Hindlimb muscle (tissue), 1 donor: ENCODE results near the gene MAPK8IP1. TPM values are rescaled to one million over a fixed set of nuclear protein-coding genes. Genes with fewer than 3 reads are reported as not detected.

Experiments
- DNase-seq: peaks from one replicate; pipeline ENCODE4 v3.0.0-alpha.2; 2013
- polyA plus RNA-seq: library from polyadenylated mRNA; unstranded; fragments of 120-200 nt; gene quantifications from one replicate; pipeline ENCODE4 v1.2.1, GENCODE V29; 2013; ENCODE audit not compliant: insufficient read length

The MAPK8IP1 gene
- polyA plus RNA-seq, 1 donor: 50.0 TPM

DNA sequence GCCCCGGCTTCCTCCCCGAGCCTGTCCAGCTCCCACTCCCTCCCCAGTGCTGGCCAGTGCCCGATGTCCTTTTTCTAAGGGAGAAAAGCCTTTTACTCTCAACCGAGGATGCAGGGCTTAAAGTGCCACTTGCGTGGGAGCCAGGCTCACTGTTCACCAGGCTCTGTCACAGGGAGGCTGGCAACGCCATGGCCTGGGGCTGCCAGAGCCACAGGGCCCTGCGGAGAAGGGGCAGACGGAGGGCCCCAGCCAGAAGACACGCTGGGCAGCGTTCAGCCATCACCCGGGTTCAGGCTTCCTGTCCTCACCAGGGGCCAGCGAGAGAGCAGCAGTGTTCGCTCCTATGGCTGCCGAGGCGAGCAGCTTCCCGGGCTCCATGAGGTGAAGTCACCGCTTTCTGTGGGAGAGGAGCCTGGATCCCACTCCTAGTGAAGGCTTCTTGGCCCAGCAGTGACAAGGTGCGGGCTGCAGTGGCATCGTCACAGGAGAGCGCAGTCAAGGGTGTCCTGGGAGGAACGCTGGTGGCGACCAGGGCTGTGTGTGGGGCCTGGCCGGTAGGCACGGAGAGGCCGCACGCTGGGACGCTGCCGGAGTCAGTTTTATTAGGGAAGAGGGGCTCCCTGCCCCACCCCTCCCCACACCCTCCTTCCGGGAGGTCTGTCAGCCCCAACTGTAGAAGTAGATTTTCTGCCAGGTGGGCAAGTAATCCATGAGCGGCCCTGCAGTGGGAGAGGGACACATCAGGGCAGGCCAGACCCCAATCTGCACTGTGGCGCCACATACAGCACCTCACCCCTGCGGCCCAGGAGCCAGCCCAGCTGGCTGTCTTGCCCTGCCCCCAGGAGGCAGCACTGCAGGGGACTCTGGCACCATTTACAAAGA, 24.4 kb downstream of the MAPK8IP1 start:
- no peak for DNase-seq

DNA sequence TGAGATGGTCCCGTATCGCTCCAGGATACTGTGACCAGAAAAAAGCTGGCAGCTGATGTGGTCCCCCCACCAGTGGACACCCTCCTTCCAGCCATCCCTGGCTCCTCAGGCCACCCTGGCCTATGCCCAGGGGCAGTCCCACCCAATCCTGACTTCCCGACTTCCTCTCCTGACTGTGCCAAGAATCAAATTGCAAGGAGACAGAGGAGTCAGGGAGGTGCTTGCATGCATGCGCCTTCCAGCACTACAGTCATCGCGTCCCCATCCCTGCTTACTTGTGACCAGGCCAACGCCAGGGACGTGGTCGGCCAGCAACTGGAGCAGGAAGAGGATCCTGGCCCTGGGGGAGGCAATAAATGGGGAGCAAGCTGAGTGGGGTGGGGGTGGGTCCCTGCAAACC, 25.2 kb downstream of the MAPK8IP1 start:
- no peak for DNase-seq

DNA sequence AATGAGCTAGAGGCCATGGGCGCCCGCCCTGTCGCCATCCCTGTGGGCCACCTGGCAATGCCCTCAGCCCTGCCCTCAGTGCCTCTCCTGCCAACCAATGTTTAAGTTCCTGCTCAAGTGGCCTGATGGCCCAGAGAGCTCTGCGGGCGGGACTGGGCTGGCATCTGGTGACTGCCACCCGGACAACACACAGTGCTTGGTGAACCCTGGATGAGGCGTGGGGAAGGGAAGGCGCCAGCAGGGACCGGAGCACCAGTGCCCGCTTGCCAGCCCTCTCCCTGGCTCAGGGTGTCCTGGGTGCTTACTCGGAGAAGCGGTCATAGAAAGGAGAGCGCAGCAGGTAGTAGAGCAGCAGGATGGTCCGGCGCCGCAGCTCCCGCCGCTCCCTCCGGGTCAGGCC, 28.1 kb downstream of the MAPK8IP1 start:
- no peak for DNase-seq

DNA sequence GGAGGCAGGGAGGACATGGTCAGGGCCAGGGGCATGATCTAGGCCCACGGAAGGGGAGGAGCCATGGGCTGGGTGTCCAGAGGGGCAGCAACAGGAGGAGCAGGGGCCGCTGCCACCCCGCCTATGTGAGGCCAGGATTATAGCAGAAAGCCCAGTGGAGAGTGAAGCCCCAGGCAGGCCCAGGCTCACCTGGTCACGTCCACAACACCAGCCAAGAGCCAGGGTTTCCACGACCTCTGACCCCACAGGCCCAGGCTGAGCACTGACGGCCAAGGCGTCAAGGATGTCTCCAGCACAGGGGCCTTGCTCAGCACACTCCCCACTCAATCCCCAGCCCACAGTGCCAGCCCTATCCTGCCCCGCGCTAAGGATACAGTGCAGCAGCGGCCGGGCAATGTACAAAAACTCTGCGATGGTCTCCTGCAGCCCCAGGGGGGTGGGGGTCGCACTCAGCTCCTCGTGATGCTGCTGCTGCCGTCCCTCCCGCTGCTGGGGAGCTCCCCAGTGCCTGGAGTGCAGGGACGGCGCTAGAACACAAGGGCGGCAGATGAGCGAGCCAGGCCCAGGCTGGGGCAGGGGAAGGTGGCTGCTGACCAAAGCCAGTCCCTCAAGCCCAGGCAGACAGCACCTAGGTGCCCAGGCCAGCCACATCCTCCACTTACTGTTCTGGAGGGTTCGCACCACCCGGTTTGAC, 28.6 kb downstream of the MAPK8IP1 start:
- no peak for DNase-seq

DNA sequence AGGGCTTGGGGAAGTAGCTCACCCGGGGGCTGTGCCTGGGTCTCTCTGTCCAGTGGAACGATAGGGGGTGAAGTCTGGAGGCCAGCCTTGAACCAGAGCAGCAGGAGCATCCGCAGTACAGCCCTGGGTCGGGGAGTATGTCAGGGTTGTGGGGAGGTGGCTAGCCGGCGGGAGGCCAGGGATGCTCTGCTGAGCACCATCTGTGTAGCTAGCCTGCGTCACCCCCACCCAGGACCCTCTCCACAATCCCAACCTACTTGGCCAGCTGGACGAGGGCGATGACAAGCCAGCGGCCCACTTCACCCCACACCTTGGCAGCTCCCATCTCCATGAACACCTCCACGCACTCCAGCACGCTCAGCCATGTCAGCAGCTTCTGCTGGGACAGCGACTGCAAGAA, 30.0 kb downstream of the MAPK8IP1 start:
- DNase-seq: no peak

DNA sequence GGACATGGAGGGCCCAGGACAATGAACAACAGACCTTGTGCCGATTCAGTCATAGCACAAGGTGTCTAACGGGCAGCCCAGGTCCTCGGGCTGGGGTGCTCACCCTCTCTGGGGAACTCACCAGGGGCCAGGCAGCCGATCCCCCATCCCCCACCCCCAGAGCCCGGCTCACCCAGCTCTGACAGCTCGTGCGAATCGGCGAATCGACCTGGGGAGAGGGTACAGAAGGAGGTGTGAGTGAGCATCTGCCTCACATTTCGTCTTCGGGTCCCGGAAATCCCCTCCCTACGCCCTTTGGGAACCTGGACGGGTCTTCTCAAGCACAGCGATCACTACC, 31.8 kb downstream of the MAPK8IP1 start:
- no peak for DNase-seq

GRCh38 chr11:45917623-45918330, 32.3 kb downstream of the MAPK8IP1 start, which contains the start of gene PEX16:
TSS of gene PEX16 (minus strand) at chr11:45917877. CDS start at chr11:45917811, 66 bp downstream.
- DNase-seq: peak; percentile 98

GRCh38 chr11:45918331-45918941, 33.0 kb downstream of the MAPK8IP1 start:
- peak; percentile 55 for DNase-seq

- DNase-seq: no peak
These were observed 33.7 kb downstream of the MAPK8IP1 start for GRCh38 chr11:45918962-45919675.

- DNase-seq: no peak
These were observed 34.5 kb downstream of the MAPK8IP1 start for GRCh38 chr11:45919806-45920530.

DNA sequence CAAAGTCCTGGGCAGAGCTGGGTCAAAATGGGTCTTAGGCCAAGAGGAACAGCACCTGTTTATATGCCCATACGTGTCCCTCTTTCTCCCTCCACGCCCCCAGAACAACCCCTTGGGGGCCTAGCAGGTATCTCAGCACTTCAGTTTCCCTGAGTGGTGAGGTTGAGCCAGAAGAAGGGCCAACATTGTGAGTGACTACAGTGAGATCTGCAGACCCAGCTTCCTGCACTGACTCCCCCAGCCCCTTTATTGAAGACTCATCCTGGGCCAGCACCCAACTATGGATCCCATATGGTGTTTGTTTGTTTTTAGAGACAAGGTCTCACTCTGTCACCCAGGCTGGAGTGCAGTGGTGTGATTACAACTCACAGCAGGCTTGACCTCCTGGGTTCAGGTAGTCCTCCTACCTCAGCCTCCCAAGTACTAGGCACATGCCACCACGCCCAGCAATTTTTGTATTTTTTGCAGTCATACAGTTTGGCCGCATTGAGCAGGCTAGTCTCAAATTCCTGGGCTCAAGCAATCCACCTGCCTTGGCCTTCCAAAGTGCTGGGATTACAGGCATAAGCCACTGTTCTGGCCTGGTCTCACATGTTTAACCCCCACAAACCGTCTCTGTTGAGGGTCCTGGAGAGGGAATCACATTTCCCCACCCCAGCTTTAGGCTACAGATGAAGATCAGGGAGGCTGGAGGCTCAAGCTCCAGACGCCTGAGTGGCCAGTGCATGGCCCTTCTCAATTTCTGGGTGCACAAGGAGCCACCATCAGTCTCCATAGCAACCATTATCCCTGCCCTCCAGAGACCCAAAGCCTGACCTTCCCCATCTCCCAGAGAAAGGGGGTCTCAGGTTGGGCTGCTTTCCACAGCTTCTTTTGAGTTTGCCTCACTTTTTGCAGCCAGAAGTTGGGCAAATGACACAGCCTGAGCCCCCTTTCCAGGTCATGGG, 35.4 kb downstream of the MAPK8IP1 start:
- no peak for DNase-seq

- peak; percentile 46 for DNase-seq
These were observed 36.3 kb downstream of the MAPK8IP1 start for GRCh38 chr11:45921561-45922424.

- DNase-seq: no peak
These were observed 37.1 kb downstream of the MAPK8IP1 start, which contains the start of gene LARGE2 for GRCh38 chr11:45922425-45923082. TSS of gene LARGE2 (plus strand) at chr11:45922656. CDS start at chr11:45922883, 227 bp downstream.

DNA sequence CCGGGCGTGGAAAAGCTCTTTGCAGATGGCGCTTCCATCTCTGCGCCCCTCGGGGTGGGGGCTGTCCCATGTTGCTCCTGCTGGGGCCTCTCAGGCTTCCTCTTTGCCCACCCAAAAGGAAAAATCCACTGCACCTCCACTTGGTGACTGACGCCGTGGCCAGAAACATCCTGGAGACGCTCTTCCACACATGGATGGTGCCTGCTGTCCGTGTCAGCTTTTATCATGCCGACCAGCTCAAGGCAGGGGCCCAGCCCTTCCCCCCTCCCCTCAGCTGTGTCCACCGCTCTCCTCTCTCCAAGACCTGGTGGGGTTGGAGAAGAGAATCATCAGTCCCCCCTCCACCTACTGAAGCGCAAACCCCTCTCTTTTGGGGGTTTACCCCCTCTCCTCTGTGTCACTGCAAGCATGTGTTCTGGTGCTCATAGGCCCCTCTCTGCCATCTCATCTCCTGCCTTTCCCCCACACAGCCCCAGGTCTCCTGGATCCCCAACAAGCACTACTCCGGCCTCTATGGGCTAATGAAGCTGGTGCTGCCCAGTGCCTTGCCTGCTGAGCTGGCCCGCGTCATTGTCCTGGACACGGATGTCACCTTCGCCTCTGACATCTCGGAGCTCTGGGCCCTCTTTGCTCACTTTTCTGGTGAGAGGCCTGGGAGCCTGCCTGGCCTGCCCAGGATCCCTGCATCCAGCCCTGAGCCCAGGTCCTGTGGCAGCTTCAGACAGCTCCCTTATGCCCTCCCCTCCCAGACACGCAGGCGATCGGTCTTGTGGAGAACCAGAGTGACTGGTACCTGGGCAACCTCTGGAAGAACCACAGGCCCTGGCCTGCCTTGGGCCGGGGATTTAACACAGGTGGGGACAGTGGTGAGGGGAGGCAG, 38.8 kb downstream of the MAPK8IP1 start:
- no peak for DNase-seq

GRCh38 chr11:45924927-45925326, 39.5 kb downstream of the MAPK8IP1 start:
- DNase-seq: no peak

DNA sequence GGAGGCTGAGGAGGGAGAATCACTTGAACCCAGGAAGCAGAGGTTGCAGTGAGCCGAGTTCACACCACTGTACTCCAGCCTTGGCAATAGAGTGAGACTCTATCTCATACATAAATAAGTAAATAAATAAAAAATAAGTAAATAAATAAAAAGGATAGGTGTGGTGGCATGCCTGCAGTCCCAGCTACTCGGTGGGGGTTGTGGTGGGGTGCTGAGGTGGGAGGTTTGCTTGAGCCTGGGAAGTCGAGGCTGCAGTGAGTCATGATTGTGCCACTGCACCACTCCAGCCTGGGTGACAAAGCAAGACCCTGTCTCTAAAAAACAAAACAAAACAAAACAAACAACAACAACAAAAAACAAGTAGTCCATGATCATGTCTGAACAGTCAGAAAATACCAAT, 40.1 kb downstream of the MAPK8IP1 start:
- DNase-seq: no peak

GRCh38 chr11:45926001-45926401, 40.5 kb downstream of the MAPK8IP1 start:
- no peak for DNase-seq
